ENCODE results near the gene LRRC40. TPM values are rescaled to one million over a fixed set of nuclear protein-coding genes. Genes with fewer than 3 reads are reported as not detected.
"Not testable (repeated sequence)": the region's sequence is repeated elsewhere in the genome, so short reads cannot be mapped to it uniquely, and the experiment has no call there.

The LRRC40 gene
- polyA plus RNA-seq, 1 donor (not counting 4 experiments of a cell fraction or from before 2014, with no cell fraction given), result 28.5 TPM

DNA sequence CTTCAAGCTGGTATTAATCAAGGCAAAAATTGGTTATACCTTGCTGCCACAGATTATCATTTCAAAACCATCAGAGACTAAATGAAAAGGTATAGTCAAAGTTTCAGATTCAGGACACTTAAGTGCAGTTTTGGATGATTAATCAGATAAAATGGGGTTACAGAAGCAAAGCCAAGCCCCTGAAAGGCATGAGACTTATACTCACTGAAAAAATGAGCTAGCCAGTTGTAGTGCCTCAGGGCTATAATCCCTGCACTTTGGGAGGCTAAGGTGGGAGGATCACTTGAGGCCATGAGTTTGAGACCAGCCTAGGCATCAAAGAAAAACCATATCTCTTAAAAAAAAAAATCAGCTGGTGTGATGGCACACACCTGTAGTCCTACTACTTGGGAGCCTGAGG lies 15.2 kb downstream of the LRRC40 start:
- no peaks in the 10 kb centered on the region for H3K9me3 ChIP-seq (ENCODE audit: control insufficient read depth, low read depth, low read length)
- DNase-seq (ENCODE audit: low read depth, low spot score) (no peak), FAIRE-seq (no peak)
- no peak overlapping the region for H3K4me2 ChIP-seq (ENCODE audit: control insufficient read depth, extremely low read depth, insufficient read depth, low read depth, low read length)
- H2AFZ ChIP-seq (ENCODE audit: control insufficient read depth, low read length), result no peak overlapping the region
- peaks cover 0 to 1% of the 10 kb centered on the region in 2 experiments for H3K36me3 ChIP-seq (ENCODE audit: control insufficient read depth in 2 of 2, extremely low read depth in 1 of 2, insufficient read depth in 2 of 2, low read length in 2 of 2)
- H3K79me2 ChIP-seq (ENCODE audit: control insufficient read depth, insufficient read depth, low read length), result peaks cover 26% of the 10 kb centered on the region
- H4K20me1 ChIP-seq (ENCODE audit: control insufficient read depth, extremely low read depth, insufficient read depth, low read length), result no peaks in the 10 kb centered on the region
- H3K9me1 ChIP-seq (ENCODE audit: control insufficient read depth, extremely low read depth, insufficient read depth, low read length), result no peaks in the 10 kb centered on the region
- TF ChIP-seq, protein P1, sequence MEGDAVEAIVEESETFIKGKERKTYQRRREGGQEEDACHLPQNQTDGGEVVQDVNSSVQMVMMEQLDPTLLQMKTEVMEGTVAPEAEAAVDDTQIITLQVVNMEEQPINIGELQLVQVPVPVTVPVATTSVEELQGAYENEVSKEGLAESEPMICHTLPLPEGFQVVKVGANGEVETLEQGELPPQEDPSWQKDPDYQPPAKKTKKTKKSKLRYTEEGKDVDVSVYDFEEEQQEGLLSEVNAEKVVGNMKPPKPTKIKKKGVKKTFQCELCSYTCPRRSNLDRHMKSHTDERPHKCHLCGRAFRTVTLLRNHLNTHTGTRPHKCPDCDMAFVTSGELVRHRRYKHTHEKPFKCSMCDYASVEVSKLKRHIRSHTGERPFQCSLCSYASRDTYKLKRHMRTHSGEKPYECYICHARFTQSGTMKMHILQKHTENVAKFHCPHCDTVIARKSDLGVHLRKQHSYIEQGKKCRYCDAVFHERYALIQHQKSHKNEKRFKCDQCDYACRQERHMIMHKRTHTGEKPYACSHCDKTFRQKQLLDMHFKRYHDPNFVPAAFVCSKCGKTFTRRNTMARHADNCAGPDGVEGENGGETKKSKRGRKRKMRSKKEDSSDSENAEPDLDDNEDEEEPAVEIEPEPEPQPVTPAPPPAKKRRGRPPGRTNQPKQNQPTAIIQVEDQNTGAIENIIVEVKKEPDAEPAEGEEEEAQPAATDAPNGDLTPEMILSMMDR (optimal IDR thresholded peaks at IDR 0.05 in 1 of 3, IDR thresholded peaks at IDR 0.05 in 1 of 3, conservative IDR thresholded peaks at IDR 0.05 in 1 of 3; ENCODE audit: extremely low read depth in 1 of 3, insufficient read depth in 2 of 3, low read length in 3 of 3), result no peak
- no peak for TF ChIP-seq EZH2 (IDR thresholded peaks at IDR 0.05; ENCODE audit: low read length)
- H3K27ac ChIP-seq (ENCODE audit: control insufficient read depth, insufficient read depth, low read length), result no peak overlapping the region
- H3K9ac ChIP-seq (ENCODE audit: control insufficient read depth, extremely low read depth, insufficient read depth, low read length), result no peak overlapping the region
- H3K4me3 ChIP-seq (ENCODE audit: control insufficient read depth in 2 of 3, extremely low read depth in 1 of 3, insufficient read depth in 2 of 3, low read depth in 1 of 3, low read length in 3 of 3), result no peak overlapping the region
- dilution Hi-C loops (cut with MboI; ENCODE audit: extremely low pct_ligation_motif_present, low sequenced_read_pairs), result no loop called here
- no peaks in the 10 kb centered on the region for H3K27me3 ChIP-seq (ENCODE audit: control insufficient read depth, extremely low read depth, insufficient read depth, low read length)
- no peaks in the 10 kb centered on the region for H3K4me1 ChIP-seq (ENCODE audit: control insufficient read depth, extremely low read depth, insufficient read depth, low read length)

- Histone ChIP-seq H3K4me2 (ENCODE audit: control insufficient read depth, extremely low read depth, insufficient read depth, low read depth, low read length) (no peak overlapping the region), H3K9ac (ENCODE audit: control insufficient read depth, extremely low read depth, insufficient read depth, low read length) (no peak overlapping the region), H3K9me1 (ENCODE audit: control insufficient read depth, extremely low read depth, insufficient read depth, low read length) (no peaks in the 10 kb centered on the region), H3K4me3 (ENCODE audit: control insufficient read depth in 2 of 3, extremely low read depth in 1 of 3, insufficient read depth in 2 of 3, low read depth in 1 of 3, low read length in 3 of 3) (no peak overlapping the region), H3K27me3 (ENCODE audit: control insufficient read depth, extremely low read depth, insufficient read depth, low read length) (no peaks in the 10 kb centered on the region), H3K79me2 (ENCODE audit: control insufficient read depth, insufficient read depth, low read length) (peaks cover 19% of the 10 kb centered on the region), H3K4me1 (ENCODE audit: control insufficient read depth, extremely low read depth, insufficient read depth, low read length) (no peaks in the 10 kb centered on the region), H3K9me3 (ENCODE audit: control insufficient read depth, low read depth, low read length) (no peaks in the 10 kb centered on the region), H3K27ac (ENCODE audit: control insufficient read depth, insufficient read depth, low read length) (no peak overlapping the region), H3K36me3 (ENCODE audit: control insufficient read depth in 2 of 2, extremely low read depth in 1 of 2, insufficient read depth in 2 of 2, low read length in 2 of 2) (peaks cover 0 to 1% of the 10 kb centered on the region in 2 experiments), H4K20me1 (ENCODE audit: control insufficient read depth, extremely low read depth, insufficient read depth, low read length) (no peaks in the 10 kb centered on the region), H2AFZ (ENCODE audit: control insufficient read depth, low read length) (no peak overlapping the region)
- FAIRE-seq, result no peak
- no peak for DNase-seq (ENCODE audit: low read depth, low spot score)
- no peak for TF ChIP-seq EZH2 (IDR thresholded peaks at IDR 0.05; ENCODE audit: low read length)
- TF ChIP-seq, protein P1 (optimal IDR thresholded peaks at IDR 0.05 in 1 of 3, IDR thresholded peaks at IDR 0.05 in 1 of 3, conservative IDR thresholded peaks at IDR 0.05 in 1 of 3; ENCODE audit: extremely low read depth in 1 of 3, insufficient read depth in 2 of 3, low read length in 3 of 3), result no peak
- dilution Hi-C loops (cut with MboI; ENCODE audit: extremely low pct_ligation_motif_present, low sequenced_read_pairs), result no loop called here
These were observed 16.9 kb downstream of the LRRC40 start for GRCh38 chr1:70188522-70188921.

DNA sequence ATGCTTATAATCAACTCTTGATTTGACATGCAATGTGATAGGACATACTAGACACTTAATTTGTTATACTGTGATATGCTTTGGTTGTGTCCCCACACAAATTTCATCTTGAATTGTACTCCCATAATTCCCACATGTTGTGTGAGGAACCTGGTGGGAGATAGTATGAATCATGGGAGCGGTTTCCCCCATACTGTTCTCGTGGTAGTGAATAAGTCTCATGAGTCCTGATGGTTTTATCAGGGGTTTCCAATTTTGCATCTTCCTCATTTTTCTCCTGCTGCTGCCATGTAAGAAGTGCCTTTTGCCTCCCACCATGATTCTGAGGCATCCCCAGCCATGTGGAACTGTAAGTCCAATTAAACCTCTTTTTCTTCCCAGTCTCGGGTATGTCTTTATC lies 20.2 kb downstream of the LRRC40 start:
- H3K9me1 ChIP-seq (ENCODE audit: control insufficient read depth, extremely low read depth, insufficient read depth, low read length); H3K9me3 ChIP-seq (ENCODE audit: control insufficient read depth, low read depth, low read length); DNase-seq (ENCODE audit: low read depth, low spot score); H2AFZ ChIP-seq (ENCODE audit: control insufficient read depth, low read length); H3K4me1 ChIP-seq (ENCODE audit: control insufficient read depth, extremely low read depth, insufficient read depth, low read length); H3K4me3 ChIP-seq (ENCODE audit: control insufficient read depth in 2 of 3, extremely low read depth in 1 of 3, insufficient read depth in 2 of 3, low read depth in 1 of 3, low read length in 3 of 3); H3K27me3 ChIP-seq (ENCODE audit: control insufficient read depth, extremely low read depth, insufficient read depth, low read length); H3K36me3 ChIP-seq (ENCODE audit: control insufficient read depth in 2 of 2, extremely low read depth in 1 of 2, insufficient read depth in 2 of 2, low read length in 2 of 2); H3K4me2 ChIP-seq (ENCODE audit: control insufficient read depth, extremely low read depth, insufficient read depth, low read depth, low read length); H3K79me2 ChIP-seq (ENCODE audit: control insufficient read depth, insufficient read depth, low read length); H3K9ac ChIP-seq (ENCODE audit: control insufficient read depth, extremely low read depth, insufficient read depth, low read length); H4K20me1 ChIP-seq (ENCODE audit: control insufficient read depth, extremely low read depth, insufficient read depth, low read length); H3K27ac ChIP-seq (ENCODE audit: control insufficient read depth, insufficient read depth, low read length); dilution Hi-C loops (cut with MboI; ENCODE audit: extremely low pct_ligation_motif_present, low sequenced_read_pairs); FAIRE-seq: not testable (repeated sequence)
